HG03060 (cell line): Measurements from ENCODE around the gene CCDC69.
A peak's percentile ranks its signal among the peaks of the same experiment; 100 is the strongest.
"Not testable (repeated sequence)": the region's sequence is repeated elsewhere in the genome, so short reads cannot be mapped to it uniquely, and the experiment has no call there.

Experiments
- ATAC-seq: cut with Tn5 transposase; IDR thresholded peaks from one replicate; pipeline ENCODE4 v1.9.1; 2021; ENCODE audit warnings: low read depth, moderate number of reproducible peaks; ENCODE audit not compliant: unreplicated experiment

Gene CCDC69

GRCh38 chr5:151248651-151249050 is 24.8 kb upstream of the CCDC69 start:
- ATAC-seq = no peak

GRCh38 chr5:151245680-151246219 is 21.9 kb upstream of the CCDC69 start:
- no peak for ATAC-seq

- no peak for ATAC-seq
Observed at GRCh38 chr5:151244206-151244605, 20.3 kb upstream of the CCDC69 start.

- no peak for ATAC-seq
Observed at GRCh38 chr5:151243564-151243963, 19.7 kb upstream of the CCDC69 start.

- no peak for ATAC-seq
Observed at GRCh38 chr5:151243127-151243526, 19.2 kb upstream of the CCDC69 start.

- ATAC-seq = no peak
Observed at GRCh38 chr5:151240924-151241635, 17.2 kb upstream of the CCDC69 start.

- not testable (repeated sequence) for ATAC-seq
Observed at GRCh38 chr5:151240268-151240835, 16.5 kb upstream of the CCDC69 start.

GRCh38 chr5:151239237-151239861 is 15.5 kb upstream of the CCDC69 start:
- no peak for ATAC-seq

GRCh38 chr5:151238303-151238741 is 14.4 kb upstream of the CCDC69 start:
- ATAC-seq = no peak

- ATAC-seq = no peak
Observed at GRCh38 chr5:151237685-151238084, 13.8 kb upstream of the CCDC69 start.

GRCh38 chr5:151236888-151237287 is 13.0 kb upstream of the CCDC69 start:
- no peak for ATAC-seq

GRCh38 chr5:151235239-151235571 is 11.3 kb upstream of the CCDC69 start:
- not testable (repeated sequence) for ATAC-seq

GRCh38 chr5:151234476-151235238 is 10.8 kb upstream of the CCDC69 start:
- peak; percentile 53 for ATAC-seq

GRCh38 chr5:151233616-151234085 is 9.8 kb upstream of the CCDC69 start:
- ATAC-seq = peak; percentile 45

GRCh38 chr5:151231359-151231758 is 7.5 kb upstream of the CCDC69 start:
- no peak for ATAC-seq

GRCh38 chr5:151230048-151230680 is 6.3 kb upstream of the CCDC69 start:
- no peak for ATAC-seq

- no peak for ATAC-seq
Observed at GRCh38 chr5:151228986-151229385, 5.1 kb upstream of the CCDC69 start.

- no peak for ATAC-seq
Observed at GRCh38 chr5:151227918-151228447, 4.1 kb upstream of the CCDC69 start.

- no peak for ATAC-seq
Observed at GRCh38 chr5:151225475-151225874, 1.6 kb upstream of the CCDC69 start.

- no peak for ATAC-seq
Observed at GRCh38 chr5:151225071-151225470, 1.2 kb upstream of the CCDC69 start.
